GM12878 (cell line): Measurements from ENCODE around the gene SMURF1. TPM values are rescaled to one million over a fixed set of nuclear protein-coding genes. Genes with fewer than 3 reads are reported as not detected.

Experiments used
- ATAC-seq: fragments of 200-7000 bp; cut with Tn5 transposase; 3 replicates; pipeline ENCODE4 v1.9.1; 2020; ENCODE audit warnings: mild to moderate bottlenecking, moderate library complexity
- BruUV-seq: library from RNA; stranded (reverse); fragments of 400-500 nt; replicated peaks from 2 replicates; lab custom pipeline; 2021; lab: Mats Ljungman, UMichigan
- CTCF ChIA-PET: fragments of 300-600 bp; sonication (Branson Sonifier 250); formaldehyde crosslinking; extraction: SDS; loops from one replicate; lab custom pipeline; 2021; ENCODE audit warnings: inconsistent platforms; lab: Yijun Ruan, JAX
- POLR2A ChIA-PET: fragments of 350-600 bp; formaldehyde crosslinking; extraction: SDS; loops from one replicate; lab custom pipeline; 2021; ENCODE audit warnings: inconsistent platforms; lab: Charles Lee
- RAD21 ChIA-PET: fragments of 300-600 bp; sonication (Branson Sonifier 250); formaldehyde crosslinking; loops from one replicate; lab custom pipeline; 2023; ENCODE audit warnings: antibody characterized with exemption; ENCODE audit not compliant: unreplicated experiment; lab: Charles Lee
- SMC1A ChIA-PET: fragments of 300-600 bp; sonication (Branson Sonifier 250); formaldehyde crosslinking; loops from one replicate; lab custom pipeline; 2023; ENCODE audit not compliant: unreplicated experiment, uncharacterized antibody; lab: Charles Lee
- DNase-seq: peaks from one replicate; pipeline ENCODE4 v3.0.0-alpha.2; 2011; ENCODE audit warnings: low read depth, low spot score
- FAIRE-seq: peaks from 3 replicates; lab custom pipeline; 2011; peaks lifted over from hg19 to GRCh38; lab: Jason Lieb, UNC
- H2AFZ ChIP-seq: 2 replicates; pipeline ENCODE4 v1.6.0; 2011; ENCODE audit warnings: low read depth, low read length, control low read depth; ENCODE audit not compliant: control insufficient read depth
- H3K27ac ChIP-seq: 2 replicates; pipeline ENCODE4 v1.5.1; 2011; ENCODE audit warnings: control low read depth; ENCODE audit not compliant: control insufficient read depth, insufficient read depth
- H3K27me3 ChIP-seq, 2 experiments: replicated peaks in 1 of 2; 2 replicates each; pipeline versions ENCODE4 v1.6.0 to v1.6.1; 2011; ENCODE audit warnings: low read length in 1 of 2; ENCODE audit not compliant: control insufficient read depth in 2 of 2, insufficient read depth in 2 of 2
- H3K36me3 ChIP-seq, 2 experiments: 2 replicates each; pipeline ENCODE4 v1.5.1; 2011; ENCODE audit warnings: low read length in 1 of 2; ENCODE audit not compliant: control insufficient read depth in 2 of 2, insufficient read depth in 2 of 2
- H3K4me1 ChIP-seq: 2 replicates; pipeline ENCODE4 v1.6.1; 2011; ENCODE audit warnings: mild to moderate bottlenecking, low read length, moderate library complexity, mixed read lengths; ENCODE audit not compliant: control insufficient read depth, insufficient read depth
- H3K4me2 ChIP-seq: 2 replicates; pipeline ENCODE4 v1.6.0; 2011; ENCODE audit warnings: control low read depth; ENCODE audit not compliant: control insufficient read depth, insufficient read depth
- H3K4me3 ChIP-seq: fragments of 200-600 bp; sonication (generic); 2 replicates; pipeline ENCODE4 v1.5.1; 2016
- H3K79me2 ChIP-seq: 2 replicates; pipeline ENCODE4 v1.6.0; 2011; ENCODE audit warnings: low read length; ENCODE audit not compliant: control insufficient read depth, insufficient read depth
- H3K9ac ChIP-seq: 2 replicates; pipeline ENCODE4 v1.8.0; 2011; ENCODE audit warnings: low read length, control low read depth, mixed read lengths; ENCODE audit not compliant: control insufficient read depth, insufficient read depth
- H3K9me3 ChIP-seq: replicated peaks from 3 replicates; pipeline ENCODE4 v1.5.1; 2011; ENCODE audit warnings: mild to moderate bottlenecking, low read length; ENCODE audit not compliant: control insufficient read depth, insufficient read depth
- H4K20me1 ChIP-seq: 2 replicates; pipeline ENCODE4 v1.6.0; 2011; ENCODE audit not compliant: control insufficient read depth, insufficient read depth
- CHD1 ChIP-seq: IDR thresholded peaks from 2 replicates; pipeline ENCODE4 v1.6.1; 2012; ENCODE audit warnings: low read depth, low read length, improper control_type of control experiment
- HCFC1 ChIP-seq: fragments of 150-350 bp; IDR thresholded peaks from 2 replicates; pipeline ENCODE4 v1.6.1; 2014; ENCODE audit warnings: low read length
- HDGF ChIP-seq: fragments of 450-650 bp; IDR thresholded peaks from 2 replicates; pipeline ENCODE4 v1.6.1; 2016; ENCODE audit warnings: antibody characterized with exemption
- SIX5 ChIP-seq: IDR thresholded peaks from 2 replicates; pipeline ENCODE4 v1.6.1; 2011; ENCODE audit warnings: mild to moderate bottlenecking, low read depth, low read length, moderate library complexity; ENCODE audit not compliant: severe bottlenecking
- SREBF2 ChIP-seq: IDR thresholded peaks from 2 replicates; pipeline ENCODE4 v1.6.1; 2012; ENCODE audit warnings: mild to moderate bottlenecking, low read length
- TCF7 ChIP-seq: IDR thresholded peaks from 2 replicates; pipeline ENCODE4 v1.6.1; 2014; ENCODE audit warnings: antibody characterized with exemption, borderline replicate concordance
- ZNF274 ChIP-seq: IDR thresholded peaks from one replicate; pipeline ENCODE4 v1.8.0; 2011; ENCODE audit not compliant: insufficient read length, insufficient read depth
- WGBS: methylation state at CpG from one replicate; pipeline ENCODE4 v1.1.6; 2016; ENCODE audit warnings: low lambda C conversion rate; ENCODE audit not compliant: insufficient replicate concordance, insufficient coverage; ENCODE audit errors: missing lambda C conversion rate; 5-methylcytosine and 5-hydroxymethylcytosine counted together
- in situ Hi-C: fragments of 300-500 bp; cut with MboI; formaldehyde crosslinking; loops from 9 replicates; pipeline ENCODE4 v1.14.3; 2018; ENCODE audit warnings: mixed read lengths
- intact Hi-C: fragments of 100-400 bp; cut with micrococcal nuclease; formaldehyde crosslinking; loops from one replicate; pipeline ENCODE4 v1.14.2; 2022; ENCODE audit not compliant: unreplicated experiment
- polyA plus RNA-seq, 11 experiments: library from polyadenylated mRNA; depleted of rRNA in 4 of 11; unstranded in 6 of 11; stranded (reverse) in 5 of 11; fragments of >200 nt; fragmentation: Nextera tagmentation in 4 of 11; fragmentation: Illumina TruSeq in 1 of 11; extraction: Ambion mirVana in 4 of 11; extraction: Trizol in 1 of 11; gene quantifications; 1 replicate in 1 of 11; 2 replicates in 10 of 11; pipeline versions ENCODE4 v1.2.1 to v1.2.3, GENCODE V29; 2011 to 2016; ENCODE audit warnings: inconsistent platforms in 2 of 11, missing spikeins in 2 of 11, low read depth in 1 of 11
- total RNA-seq, 4 experiments: library from RNA; depleted of rRNA in 3 of 4; stranded (reverse); fragments of >200 nt in 3 of 4; fragmentation: Illumina TruSeq in 1 of 4; extraction: Trizol in 1 of 4; gene quantifications; 2 replicates each; pipeline versions ENCODE4 v1.2.1 to v1.2.3, GENCODE V29; 2013 to 2021
- TF ChIP-seq, protein P1 (sequence below): fragments of 450-650 bp; IDR thresholded peaks from 2 replicates; pipeline ENCODE4 v1.6.1; 2016; ENCODE audit warnings: mild to moderate bottlenecking, moderate library complexity, borderline replicate concordance
- TF ChIP-seq, protein P2 (sequence below): fragments of 450-650 bp; IDR thresholded peaks from 2 replicates; pipeline ENCODE4 v1.6.1; 2017; ENCODE audit warnings: borderline replicate concordance

Gene SMURF1
- total and polyA plus RNA-seq, 10 of the 15 experiments (the other 5 are each of a cell fraction or from before 2014, with no cell fraction given), result 0.76 to 14.0 (median 7.9) TPM

GRCh38 chr7:99097730-99098129 lies 46.2 kb downstream of the SMURF1 start:
- in situ Hi-C loops, result no loop called here
- CTCF ChIA-PET, result interaction anchor here (0.6 kb wide), 1 partner anchor 18 kb away, joined by 4 read pairs; no protein-coding TSS in a partner anchor
- Histone ChIP-seq H3K4me2 (no peak overlapping the region), H3K27ac (no peak overlapping the region)
- no TSS peak for BruUV-seq
- DNase-seq, result no peak
- no peak for FAIRE-seq
- TF ChIP-seq HCFC1, result no peak
- TF ChIP-seq, all 136 proteins: peak for 0
- no peak for ATAC-seq
- no peak overlapping the region for H3K4me3 ChIP-seq
- ChIA-PET SMC1A (interaction anchor here (0.8 kb wide), 1 partner anchor 21 kb away, joined by 3 read pairs; no protein-coding TSS in a partner anchor), RAD21 (no interaction called here), POLR2A (no interaction called here)
- peaks cover 12% of the 10 kb centered on the region; the same call in 2 of the 3 replicates for H3K9me3 ChIP-seq
- peaks cover 6% of the 10 kb centered on the region for H3K79me2 ChIP-seq
- 62% methylated on average over 2 of the region's 2 CpGs for WGBS
- intact Hi-C loops, result no loop called here
- no peaks in the 10 kb centered on the region for H3K36me3 ChIP-seq
- no peaks in the 10 kb centered on the region for H4K20me1 ChIP-seq
- no peak overlapping the region for H3K9ac ChIP-seq
- no peaks in the 10 kb centered on the region for H3K27me3 ChIP-seq
- H2AFZ ChIP-seq, result no peak overlapping the region
- peaks cover 1% of the 10 kb centered on the region; the same call in 1 of the 2 replicates for H3K4me1 ChIP-seq

DNA sequence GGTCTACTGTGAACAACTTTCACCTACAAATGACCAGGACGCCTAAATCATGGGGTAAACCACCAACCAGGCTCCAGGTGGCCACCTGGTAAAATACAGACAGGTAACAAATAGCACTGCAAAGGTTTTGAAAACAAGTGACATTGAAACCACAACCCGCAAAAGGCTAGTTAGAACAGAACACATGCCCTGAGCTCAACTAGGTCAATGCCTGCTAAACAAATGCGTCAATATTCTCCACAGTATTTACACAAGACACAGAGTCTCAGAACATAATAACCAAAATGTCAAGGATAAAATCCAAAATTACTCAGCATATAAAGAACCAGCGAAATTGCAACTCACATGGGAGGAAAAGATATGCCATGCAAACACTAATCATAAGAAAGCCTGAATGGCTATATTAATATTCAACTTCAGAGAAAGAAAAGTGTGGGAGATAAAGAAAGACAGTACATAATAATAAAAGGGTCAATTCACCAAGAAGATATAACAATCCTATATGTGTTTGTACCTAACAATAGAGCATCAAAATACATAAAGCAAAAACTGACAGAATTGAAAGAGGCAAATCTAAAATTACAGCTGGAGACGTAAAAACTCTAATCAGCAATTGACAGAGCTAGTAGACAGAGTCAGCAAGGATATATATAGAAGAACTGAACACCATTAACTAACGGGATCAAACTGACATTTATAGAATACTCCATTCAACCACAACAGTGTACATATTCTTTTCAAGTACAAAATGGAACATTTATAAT lies 47.6 kb downstream of the SMURF1 start:
- POLR2A ChIA-PET, result no interaction called here
- Histone ChIP-seq H3K4me3 (no peak overlapping the region), H3K27ac (no peak overlapping the region), H3K36me3 (no peaks in the 10 kb centered on the region), H4K20me1 (no peaks in the 10 kb centered on the region), H3K27me3 (no peaks in the 10 kb centered on the region), H3K79me2 (peaks cover 6% of the 10 kb centered on the region), H3K9ac (no peak overlapping the region), H2AFZ (no peak overlapping the region), H3K4me1 (no peaks in the 10 kb centered on the region), H3K4me2 (no peak overlapping the region), H3K9me3 (peaks cover 12% of the 10 kb centered on the region; the same call in 2 of the 3 replicates)
- intact Hi-C loops, result no loop called here
- in situ Hi-C loops, result no loop called here
- DNase-seq, result no peak
- WGBS, result 87% methylated on average over 6 of the region's 6 CpGs
- RAD21 ChIA-PET, result no interaction called here
- SMC1A ChIA-PET, result interaction anchor here (0.5 to 1.4 kb wide), 3 partner anchors 9 to 675 kb away, joined by 3 to 5 read pairs (median 3); no protein-coding TSS in a partner anchor
- BruUV-seq, result no TSS peak
- no peak for FAIRE-seq
- CTCF ChIA-PET, result no interaction called here
- no peak for ATAC-seq
- TF ChIP-seq SIX5 (no peak), TCF7 (no peak), HDGF (no peak), ZNF274 (no peak), CHD1 (no peak), SREBF2 (no peak)
- TF ChIP-seq, protein P1, sequence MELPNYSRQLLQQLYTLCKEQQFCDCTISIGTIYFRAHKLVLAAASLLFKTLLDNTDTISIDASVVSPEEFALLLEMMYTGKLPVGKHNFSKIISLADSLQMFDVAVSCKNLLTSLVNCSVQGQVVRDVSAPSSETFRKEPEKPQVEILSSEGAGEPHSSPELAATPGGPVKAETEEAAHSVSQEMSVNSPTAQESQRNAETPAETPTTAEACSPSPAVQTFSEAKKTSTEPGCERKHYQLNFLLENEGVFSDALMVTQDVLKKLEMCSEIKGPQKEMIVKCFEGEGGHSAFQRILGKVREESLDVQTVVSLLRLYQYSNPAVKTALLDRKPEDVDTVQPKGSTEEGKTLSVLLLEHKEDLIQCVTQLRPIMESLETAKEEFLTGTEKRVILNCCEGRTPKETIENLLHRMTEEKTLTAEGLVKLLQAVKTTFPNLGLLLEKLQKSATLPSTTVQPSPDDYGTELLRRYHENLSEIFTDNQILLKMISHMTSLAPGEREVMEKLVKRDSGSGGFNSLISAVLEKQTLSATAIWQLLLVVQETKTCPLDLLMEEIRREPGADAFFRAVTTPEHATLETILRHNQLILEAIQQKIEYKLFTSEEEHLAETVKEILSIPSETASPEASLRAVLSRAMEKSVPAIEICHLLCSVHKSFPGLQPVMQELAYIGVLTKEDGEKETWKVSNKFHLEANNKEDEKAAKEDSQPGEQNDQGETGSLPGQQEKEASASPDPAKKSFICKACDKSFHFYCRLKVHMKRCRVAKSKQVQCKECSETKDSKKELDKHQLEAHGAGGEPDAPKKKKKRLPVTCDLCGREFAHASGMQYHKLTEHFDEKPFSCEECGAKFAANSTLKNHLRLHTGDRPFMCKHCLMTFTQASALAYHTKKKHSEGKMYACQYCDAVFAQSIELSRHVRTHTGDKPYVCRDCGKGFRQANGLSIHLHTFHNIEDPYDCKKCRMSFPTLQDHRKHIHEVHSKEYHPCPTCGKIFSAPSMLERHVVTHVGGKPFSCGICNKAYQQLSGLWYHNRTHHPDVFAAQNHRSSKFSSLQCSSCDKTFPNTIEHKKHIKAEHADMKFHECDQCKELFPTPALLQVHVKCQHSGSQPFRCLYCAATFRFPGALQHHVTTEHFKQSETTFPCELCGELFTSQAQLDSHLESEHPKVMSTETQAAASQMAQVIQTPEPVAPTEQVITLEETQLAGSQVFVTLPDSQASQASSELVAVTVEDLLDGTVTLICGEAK, result no peak
- TF ChIP-seq, protein P2, sequence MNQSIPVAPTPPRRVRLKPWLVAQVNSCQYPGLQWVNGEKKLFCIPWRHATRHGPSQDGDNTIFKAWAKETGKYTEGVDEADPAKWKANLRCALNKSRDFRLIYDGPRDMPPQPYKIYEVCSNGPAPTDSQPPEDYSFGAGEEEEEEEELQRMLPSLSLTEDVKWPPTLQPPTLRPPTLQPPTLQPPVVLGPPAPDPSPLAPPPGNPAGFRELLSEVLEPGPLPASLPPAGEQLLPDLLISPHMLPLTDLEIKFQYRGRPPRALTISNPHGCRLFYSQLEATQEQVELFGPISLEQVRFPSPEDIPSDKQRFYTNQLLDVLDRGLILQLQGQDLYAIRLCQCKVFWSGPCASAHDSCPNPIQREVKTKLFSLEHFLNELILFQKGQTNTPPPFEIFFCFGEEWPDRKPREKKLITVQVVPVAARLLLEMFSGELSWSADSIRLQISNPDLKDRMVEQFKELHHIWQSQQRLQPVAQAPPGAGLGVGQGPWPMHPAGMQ, result no peak
